Measurements from ENCODE around the gene SIRPG.
"Not testable (repeated sequence)": the region's sequence is repeated elsewhere in the genome, so short reads cannot be mapped to it uniquely, and the experiment has no call there.

SIRPG gene

DNA sequence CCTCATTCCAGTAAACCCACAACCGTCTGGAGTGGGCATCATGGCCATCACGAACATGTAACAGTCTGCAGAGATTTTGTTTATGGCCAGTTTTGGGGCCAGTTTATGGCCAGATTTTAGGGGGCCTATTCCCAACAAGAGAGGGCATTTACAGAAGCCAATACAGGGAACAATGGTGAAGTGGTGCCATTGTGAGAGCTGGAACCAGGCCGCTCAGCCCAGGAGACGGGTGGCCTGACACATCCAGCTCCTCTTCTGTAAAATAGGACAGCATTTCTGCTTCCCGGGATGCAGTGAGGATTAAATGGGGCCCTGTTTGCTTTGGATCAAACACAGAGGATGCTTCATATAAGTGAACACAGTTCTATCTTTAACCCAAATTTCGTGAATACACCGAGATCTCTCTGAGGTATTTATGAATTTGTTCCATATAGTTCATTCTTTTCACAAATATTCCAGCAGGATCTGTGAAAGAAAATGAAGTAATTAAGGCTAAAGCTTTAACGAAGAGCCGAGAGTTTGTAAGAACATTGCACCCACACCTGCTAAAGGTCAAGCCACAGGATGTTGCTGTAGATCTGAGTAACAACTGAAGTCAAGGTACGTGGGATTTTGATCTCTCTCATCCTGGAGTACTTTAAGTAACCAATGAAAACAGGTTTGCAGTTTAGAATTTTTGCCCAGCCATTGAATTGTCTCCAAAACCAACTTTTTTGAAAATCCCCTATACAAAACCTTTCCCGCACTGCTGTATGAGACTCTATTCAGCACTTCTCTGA lies 14.5 kb upstream of the SIRPG start:
- no peak for DNase-seq (ENCODE audit: low spot score)

DNA sequence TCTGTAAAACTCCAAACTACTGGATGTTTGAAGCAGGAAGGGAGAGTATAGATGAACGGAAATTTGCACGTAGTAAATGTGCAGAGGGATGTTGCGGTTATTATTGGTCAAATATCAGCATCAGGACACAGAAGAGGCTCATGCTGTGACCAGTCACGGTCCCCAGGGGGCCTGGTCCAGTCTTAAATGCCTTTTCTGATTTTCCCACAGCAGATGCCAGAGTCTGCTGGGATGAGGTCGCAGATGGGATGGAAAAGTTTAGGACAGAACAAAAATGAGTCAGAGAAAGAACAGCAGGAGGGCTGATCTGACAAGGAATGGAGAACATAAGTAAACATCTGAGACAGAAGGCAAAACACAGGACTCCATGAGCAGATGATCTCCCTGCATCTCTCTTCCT lies 11.7 kb upstream of the SIRPG start:
- DNase-seq (ENCODE audit: low spot score), result no peak

DNA sequence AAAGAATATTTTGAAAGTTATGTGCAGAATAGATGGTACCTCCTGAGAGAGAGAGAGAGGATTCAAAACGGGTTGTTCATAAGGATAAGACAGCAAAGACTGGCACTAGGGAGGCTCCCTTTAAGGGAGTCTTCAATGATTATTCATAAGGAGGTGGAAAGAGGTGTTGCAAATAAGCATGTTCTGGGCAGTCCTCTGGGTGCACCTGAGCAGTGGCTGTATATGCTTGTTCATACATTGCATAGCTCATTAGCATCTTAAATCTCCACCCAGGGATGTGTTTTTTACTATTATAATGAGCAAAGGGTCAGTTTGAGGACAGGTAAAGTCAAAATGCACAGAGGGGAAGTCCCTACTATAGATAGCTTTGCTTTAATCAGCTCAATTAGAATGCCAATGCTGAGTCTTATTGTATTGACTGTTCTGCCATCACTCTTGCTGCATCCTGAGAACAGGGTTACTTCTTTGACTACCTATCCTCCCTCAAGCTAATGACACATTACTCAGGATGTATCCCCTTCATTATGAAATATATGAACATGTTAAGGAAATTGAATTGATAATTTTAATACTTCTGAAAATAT lies 10.0 kb upstream of the SIRPG start:
- DNase-seq (ENCODE audit: low spot score), result no peak

DNA sequence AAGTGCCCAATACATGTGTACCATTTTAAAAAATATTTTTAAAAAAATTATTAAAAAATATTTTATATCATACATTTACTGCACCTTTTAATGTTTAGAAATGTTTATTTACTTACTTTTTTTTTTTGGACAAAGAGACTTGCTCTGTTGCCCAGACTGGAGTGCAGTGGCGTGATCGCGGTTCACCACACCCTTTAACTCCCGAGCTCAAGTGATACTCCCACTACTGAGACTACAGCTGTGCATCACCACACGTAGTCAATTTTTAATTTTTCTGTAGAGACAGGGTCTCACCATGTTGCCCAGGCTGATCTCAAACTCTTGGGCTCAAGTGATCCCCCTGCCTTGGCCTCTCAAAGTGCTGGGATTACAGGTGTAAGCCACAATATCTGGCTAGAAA lies 9.2 kb upstream of the SIRPG start:
- no peak for DNase-seq (ENCODE audit: low spot score)

DNA sequence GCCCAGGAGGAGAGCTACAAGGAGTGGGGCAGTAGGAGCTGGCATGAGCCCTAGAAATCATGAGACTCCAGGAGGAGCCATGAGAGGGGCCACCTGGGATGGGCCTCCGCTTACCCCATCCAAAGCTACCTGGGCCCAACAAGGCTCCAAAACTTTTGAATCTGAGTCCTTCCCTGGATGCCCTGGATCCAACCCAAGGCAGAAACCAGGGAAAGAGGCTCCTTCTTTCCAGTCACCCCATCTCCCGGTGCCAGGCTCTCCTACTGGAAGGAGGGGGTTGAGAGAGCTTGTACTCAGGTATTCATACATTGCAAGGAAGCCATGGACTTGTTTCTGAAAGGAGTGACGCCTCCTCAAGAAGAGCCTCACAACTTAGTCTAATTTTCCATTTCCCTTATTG lies 7.8 kb upstream of the SIRPG start:
- DNase-seq (ENCODE audit: low spot score), result no peak

DNA sequence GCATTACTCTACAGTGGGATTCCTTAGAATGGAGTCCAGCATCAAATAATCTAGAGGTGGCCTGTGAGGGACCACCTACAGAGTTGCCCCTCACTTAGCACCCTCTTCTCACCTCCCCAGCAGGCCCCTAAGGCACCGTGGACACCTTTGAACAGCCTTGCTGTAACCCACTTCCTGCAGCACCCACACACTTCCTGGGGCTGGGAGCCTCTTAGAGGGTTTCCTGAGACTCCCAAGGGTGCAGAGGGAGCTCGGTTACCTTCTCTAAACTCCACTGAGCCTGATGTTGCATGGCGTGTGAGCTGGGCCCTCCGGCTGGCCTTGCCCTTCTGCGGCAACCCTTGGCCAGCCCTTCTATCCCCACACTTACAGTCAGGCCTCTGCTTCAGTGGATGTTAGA lies 7.3 kb upstream of the SIRPG start:
- DNase-seq (ENCODE audit: low spot score), result no peak

DNA sequence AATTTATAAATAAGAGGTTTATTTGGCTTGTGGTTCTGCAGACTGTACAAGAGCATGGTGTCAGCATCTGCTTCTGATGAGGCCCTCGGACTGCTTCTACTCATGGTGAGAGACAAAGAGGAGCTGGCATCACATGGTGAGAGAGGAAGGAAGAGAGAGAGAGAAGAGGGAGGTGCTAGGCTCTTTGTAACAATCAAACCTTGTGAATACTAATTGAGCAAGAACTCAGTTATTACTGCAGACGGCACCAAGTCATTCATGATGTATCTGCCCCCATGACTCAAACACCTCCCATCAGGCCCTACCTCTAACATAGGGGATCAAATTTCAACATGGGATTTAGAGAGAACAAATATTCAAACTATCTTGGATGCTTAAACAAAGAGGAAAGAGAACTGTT lies 6.3 kb upstream of the SIRPG start:
- no peak for DNase-seq (ENCODE audit: low spot score)

DNA sequence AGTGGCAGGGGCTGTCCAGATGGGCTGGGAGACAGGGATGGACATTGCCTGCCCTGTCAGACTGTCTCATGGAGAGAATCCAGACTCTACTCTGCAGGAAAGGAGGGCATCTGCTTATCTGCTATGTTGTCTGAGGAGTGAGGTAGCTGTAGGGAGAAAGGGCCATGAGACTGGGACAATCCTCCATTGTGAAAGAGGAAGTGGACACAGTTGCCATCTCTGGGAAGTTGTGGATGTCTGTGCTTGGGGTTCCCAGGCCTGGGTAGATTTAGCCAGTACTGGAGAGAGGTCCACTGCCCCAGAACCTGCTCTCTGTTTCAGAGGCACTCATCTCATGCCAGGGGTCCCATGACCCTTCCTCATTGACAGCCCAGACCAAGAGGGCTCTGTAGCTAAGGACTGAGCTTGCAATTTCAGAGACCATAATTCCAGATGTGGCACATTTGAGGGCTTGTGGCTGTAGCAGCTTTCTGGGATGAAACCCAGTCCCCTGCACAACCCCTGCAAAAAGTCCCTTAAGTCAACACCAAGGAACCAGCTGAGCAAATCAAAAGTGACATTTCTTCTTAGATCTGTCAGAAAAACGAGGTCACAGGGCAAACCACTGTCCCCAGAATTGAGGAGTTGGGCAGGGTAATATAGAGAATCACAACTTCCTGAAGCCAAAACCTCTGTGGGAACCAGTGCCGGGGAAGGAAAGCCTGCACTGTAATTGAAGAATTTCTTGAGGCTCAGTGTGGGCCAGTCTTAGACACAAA lies 4.1 kb upstream of the SIRPG start:
- no peak for DNase-seq (ENCODE audit: low spot score)

DNA sequence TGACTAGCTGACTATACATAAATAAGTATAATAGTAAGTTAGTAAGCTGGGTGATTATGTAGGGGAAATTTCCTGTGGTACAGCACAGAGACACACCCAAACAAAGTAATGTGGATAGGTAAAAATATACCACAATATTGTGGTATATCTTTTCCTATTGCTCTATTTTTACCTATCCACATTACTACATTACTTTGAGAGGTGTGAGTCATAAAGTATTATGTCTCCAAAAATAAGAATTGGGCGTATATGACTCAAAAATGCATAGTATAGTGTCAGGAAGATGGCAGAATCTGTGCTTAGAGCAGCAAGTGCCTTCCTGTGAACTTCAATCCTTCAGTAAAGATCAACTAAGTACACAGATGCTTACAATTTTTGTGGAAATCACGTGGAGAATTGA lies 2.7 kb upstream of the SIRPG start:
- no peak for DNase-seq (ENCODE audit: low spot score)

DNA sequence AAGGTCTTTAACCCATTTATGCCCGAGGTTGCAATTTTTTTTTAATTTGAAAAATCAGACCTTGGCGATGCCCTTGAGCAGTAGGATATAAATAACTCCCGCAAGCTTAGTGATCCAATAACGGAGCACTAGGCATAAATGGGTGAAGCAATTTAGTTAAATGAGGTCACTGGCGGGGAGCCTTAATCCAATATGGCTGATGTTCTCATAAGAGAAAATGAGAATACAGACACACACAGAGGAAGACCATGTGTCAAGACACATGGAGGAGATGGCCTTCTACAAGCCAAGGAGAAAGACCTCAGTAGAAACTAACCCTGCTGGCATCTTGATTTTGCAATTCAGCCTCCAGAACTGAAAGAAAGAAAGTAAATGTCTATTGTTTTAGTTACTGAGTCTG lies 735 bp downstream of the SIRPG start:
- DNase-seq (ENCODE audit: low spot score), result no peak

DNA sequence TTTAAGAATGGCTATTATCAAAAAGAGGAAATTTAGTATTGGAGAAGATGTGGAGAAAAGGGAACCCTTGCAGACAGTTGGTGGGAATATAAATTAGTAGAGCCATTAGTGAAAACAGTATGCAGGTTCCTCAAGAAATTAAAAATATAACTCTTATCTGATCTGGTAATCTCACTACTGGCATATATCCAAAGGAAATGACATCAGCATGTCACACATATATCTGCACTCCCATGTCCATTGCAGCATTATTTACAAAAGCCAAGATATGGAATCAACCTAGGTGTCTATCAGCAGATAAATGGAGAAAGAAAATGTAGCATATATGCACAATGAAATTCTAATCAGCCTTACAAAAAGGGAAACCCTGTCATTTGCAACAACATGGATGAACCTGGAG lies 2.6 kb downstream of the SIRPG start:
- no peak for DNase-seq (ENCODE audit: low spot score)

DNA sequence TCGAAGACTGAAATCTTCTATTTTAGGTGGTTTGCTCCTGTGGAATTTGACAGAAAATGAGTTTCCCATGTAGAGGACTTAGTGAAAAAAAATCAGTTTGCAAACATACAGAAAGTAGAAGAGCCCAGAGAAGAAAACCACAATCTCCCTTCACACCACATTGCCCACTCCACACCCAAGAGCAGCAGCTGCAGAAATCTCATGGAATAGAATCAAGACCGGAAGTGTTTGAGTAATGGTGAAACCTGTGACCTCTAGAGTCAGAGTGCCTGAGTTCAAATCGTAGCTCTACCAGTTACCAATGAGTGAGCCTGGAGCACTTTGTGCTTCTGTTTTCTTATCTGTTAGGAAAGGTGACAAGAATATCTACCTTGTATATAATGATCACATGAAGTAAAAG lies 4.6 kb downstream of the SIRPG start:
- DNase-seq (ENCODE audit: low spot score), result no peak

DNA sequence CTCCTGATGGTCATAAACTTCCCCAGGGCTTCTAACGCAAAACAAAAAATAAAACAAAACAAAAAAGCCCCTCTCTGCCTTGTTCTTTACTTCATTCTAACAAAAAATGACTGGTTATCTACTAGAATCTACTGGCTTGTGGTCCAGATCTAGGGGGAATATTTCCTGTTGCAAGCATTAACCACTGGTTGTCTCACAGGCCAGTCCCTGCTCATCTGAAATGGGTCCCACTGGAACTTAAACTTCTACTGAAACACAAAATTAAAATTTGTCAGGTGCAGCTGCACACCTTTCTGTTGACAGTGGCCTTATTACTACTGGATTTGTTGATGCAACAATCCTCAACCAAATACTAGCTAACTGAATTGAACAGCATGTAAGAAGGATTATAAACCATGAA lies 5.5 kb downstream of the SIRPG start:
- no peak for DNase-seq (ENCODE audit: low spot score)

DNA sequence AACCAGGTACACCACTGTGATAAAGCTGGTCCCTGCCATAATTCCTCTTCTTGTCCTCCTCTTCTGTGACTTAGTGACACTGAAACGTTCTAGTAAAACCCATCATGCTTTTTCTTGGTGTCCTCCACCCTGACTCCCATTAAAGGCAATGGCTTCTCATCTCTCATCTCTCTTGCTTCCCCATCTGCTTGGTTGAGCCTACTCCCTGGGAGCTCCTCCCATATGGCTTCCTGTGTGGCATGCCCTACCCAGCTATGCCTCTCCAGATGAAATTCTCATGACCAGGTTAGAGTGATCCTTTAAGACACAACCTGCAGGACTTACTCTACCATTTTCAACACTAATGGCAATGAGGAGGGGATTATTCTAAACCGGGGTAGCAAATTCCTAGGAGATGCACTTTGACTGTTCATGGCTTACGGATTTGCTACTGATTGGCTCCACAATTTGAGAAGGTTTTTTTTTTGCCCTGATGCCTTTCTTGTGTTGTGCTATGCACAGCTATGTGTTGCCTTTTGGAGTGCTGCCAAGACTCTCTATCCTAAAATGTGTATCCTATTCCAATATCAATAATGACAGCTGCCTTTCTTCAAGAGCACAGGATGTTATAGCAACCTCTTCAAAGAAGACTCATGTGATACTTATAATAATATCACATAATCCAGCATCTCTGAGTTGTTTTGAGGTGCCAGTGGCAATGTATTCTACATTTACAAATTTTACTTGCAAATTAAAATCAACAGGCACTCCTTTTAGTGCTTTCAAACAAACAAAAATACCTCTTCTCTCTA lies 6.1 kb downstream of the SIRPG start:
- DNase-seq (ENCODE audit: low spot score), result no peak

DNA sequence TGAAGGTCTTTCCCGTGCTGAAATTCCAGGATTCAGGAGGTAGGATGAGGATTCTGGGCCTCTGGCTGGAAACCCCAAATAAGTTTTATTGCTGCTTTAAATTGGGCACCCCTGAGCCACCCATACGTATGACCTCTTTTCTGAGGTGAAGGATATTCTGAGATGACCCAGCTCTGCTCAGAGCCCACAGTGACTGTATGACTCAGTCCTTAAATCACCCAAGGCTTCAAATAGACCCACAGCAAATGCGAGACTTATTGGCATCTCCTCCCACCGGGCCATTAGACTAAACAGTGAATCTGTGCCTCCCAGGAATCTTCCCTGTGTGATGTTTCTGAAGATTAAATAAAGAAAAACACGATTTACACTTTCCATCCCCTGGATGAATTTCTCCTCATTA lies 9.5 kb downstream of the SIRPG start:
- DNase-seq (ENCODE audit: low spot score), result no peak

DNA sequence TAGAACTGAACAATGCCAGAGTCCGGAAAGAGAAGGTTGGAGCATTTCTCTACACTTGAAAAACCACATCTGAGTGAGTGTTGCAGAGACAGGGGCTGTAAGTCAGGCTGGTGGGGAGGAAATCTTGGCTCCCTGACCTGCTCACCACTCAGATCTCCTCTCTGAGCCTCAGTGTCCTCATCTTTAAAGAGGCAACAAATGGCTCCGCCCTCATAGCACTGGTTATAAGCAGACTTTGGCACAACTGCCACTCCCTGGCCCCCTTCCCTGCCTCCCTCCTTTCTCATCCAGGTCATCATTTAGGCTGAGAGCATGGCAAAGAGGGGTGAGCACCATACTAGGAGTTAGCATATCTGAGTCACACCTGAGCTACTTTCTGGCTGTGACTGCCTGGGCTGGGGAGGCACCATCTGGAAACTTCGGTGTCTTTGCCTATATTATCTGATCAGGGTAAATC lies 10.6 kb downstream of the SIRPG start:
- DNase-seq (ENCODE audit: low spot score), result no peak

DNA sequence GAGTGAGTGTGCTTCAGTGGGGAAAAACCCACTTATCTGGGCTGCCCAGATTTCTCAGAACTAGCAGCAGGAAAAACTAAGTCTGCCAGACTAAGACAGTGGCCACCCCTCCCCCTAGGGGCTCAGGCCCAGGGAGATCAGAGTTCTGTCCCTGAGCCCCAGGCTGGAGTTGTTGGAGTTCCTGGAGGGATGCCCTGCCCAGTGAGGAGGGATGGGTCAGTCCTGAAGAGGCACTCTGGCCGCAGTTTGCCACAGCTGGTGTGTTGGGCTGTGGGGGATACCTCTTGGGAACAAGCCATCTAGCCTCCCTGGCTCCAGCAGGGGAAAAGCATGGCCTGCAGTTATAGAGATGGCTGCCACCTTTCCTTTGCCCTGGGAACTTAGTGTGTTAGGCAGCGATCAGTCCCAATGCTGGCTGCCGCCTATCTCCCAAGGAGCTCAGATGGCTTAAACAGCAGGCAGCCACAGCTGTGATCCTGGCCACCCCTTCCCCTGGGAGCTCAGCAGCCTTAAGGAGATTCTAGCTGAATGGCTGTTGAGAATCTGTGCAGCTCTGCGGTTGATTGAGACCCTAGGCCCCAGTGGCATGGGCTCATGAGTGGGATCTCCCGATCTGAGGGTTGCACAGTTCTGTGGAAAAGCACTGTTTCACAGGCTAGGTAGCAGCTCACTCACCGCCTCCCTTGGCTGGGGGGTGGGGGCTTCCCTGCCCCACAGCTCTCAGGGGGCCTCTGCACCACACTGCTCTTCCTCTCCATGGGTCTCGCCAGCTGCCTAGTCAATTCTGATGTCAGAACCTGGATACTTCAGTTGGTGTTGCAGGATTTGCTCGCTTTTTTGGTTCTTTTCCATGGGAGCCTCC lies 13.2 kb downstream of the SIRPG start:
- DNase-seq (ENCODE audit: low spot score), result no peak

DNA sequence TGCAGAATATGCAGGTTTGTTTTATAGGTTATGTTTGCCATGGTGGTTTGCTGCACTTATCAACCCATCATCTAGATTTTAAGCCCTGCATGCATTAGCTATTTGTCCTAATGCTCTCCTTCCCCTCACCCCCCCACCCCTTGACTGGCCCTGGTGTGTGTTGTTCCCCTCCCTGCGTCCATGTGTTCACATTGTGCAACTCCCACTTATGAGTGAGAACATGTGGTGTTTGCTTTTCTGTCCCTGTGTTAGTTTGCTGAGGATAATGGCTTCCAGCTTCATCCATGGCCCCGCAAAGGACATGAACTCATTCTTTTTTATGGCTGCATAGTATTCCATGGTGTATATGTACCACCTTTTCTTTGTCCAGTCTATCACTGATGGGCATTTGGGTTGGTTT lies 18.9 kb downstream of the SIRPG start:
- not testable (repeated sequence) for DNase-seq (ENCODE audit: low spot score)

DNA sequence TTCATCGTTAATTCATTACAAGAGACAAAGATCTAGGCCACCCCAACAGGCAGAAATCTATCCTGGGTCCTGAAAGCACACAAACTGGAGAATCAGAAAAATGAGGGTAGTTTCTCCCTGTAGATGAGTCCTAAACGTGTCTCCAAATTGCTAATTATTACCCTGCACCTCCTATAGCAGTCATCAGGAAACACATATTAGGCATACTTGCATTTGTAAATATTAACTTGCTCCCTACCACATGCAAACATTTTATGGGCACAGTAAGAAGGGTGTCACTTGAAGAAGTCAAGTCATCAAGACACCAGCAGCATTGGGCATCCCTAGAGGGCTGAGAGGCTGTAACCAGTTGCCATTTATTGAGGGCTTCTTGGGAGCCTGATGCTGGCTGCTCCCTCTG lies 19.8 kb downstream of the SIRPG start:
- no peak for DNase-seq (ENCODE audit: low spot score)

DNA sequence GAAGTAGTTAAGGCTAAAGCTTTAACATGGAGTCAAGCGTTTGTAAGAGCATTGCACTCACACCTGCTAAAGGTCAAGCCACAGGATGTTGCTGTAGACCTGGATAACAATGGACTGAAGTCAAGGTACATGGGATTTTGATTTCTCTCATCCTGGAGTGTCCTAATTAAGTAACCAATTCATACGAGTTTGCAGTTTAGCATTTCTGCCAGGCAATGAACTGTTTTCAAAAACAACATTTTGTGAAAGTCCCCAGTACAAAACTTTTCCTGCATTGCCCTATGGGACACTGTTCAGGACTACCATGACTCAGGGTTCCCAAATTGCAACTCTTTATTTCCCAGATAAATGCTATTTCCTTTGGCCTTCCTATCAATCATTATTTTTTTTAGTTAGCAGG lies 20.4 kb downstream of the SIRPG start:
- no peak for DNase-seq (ENCODE audit: low spot score)

DNA sequence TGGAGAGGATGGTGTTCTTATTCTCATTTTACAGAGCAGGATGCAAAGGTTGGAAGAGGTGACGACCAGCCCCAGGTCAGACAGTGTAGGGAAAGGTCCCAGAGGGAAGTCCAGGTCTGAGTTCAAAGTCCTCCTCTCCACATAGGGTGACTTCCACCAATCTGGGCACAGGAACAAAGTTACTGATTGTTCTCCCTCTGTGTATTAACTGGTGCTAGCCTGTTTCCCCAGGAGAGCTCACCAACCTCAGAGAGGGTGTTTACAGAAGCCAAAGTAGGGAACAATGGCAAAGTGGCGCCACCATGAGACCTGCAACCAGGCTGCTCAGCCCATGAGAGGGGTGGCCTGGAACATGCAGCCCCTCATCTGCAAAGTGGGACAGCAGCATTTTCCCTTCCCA lies 21.0 kb downstream of the SIRPG start:
- DNase-seq (ENCODE audit: low spot score), result no peak

All from hematopoietic multipotent progenitor cell treated with erythropoietin and hydrocortisone succinate and interleukin-3 and kit ligand, for 15 days (in vitro differentiated cells).